H1 (cell line): Measurements from ENCODE around the gene FGF14. TPM values are rescaled to one million over a fixed set of nuclear protein-coding genes. Genes with fewer than 3 reads are reported as not detected.

Experiments
- CTCF ChIA-PET: fragments of 300-600 bp; sonication (Branson Sonifier 250); formaldehyde crosslinking; loops from one replicate; lab custom pipeline; 2021; ENCODE audit not compliant: partially characterized antibody; lab: Charles Lee
- POLR2A ChIA-PET: fragments of 300-600 bp; sonication (Branson Sonifier 250); formaldehyde crosslinking; loops from one replicate; lab custom pipeline; 2021; ENCODE audit warnings: inconsistent platforms; ENCODE audit not compliant: partially characterized antibody; lab: Charles Lee
- DNase-seq, 2 experiments: peaks; one replicate each; pipeline versions ENCODE4 v3.0.0 to v3.0.0-alpha.2; 2010 to 2022; ENCODE audit warnings: low spot score in 2 of 2, low read depth in 1 of 2, mixed read lengths in 1 of 2
- FAIRE-seq: peaks from 2 replicates; lab custom pipeline; 2011; peaks lifted over from hg19 to GRCh38; lab: Jason Lieb, UNC
- H2AFZ ChIP-seq: 2 replicates; pipeline ENCODE4 v1.8.1; 2012; ENCODE audit warnings: low read length, inconsistent platforms
- H2AK5ac ChIP-seq: 2 replicates; pipeline ENCODE4 v1.6.1; 2013; ENCODE audit warnings: low read depth, low read length
- H2BK120ac ChIP-seq: replicated peaks from 2 replicates; pipeline ENCODE3; 2013; ENCODE audit warnings: low read depth, low read length, inconsistent platforms
- H2BK12ac ChIP-seq: 2 replicates; pipeline ENCODE4 v1.6.1; 2013; ENCODE audit warnings: low read depth, low read length
- H2BK15ac ChIP-seq: 2 replicates; pipeline ENCODE4 v1.6.1; 2013; ENCODE audit warnings: low read length
- H2BK20ac ChIP-seq: 2 replicates; pipeline ENCODE4 v1.6.1; 2013; ENCODE audit warnings: low read length
- H2BK5ac ChIP-seq: 2 replicates; pipeline ENCODE4 v1.6.1; 2013; ENCODE audit warnings: low read depth, low read length
- H3K14ac ChIP-seq: 2 replicates; pipeline ENCODE4 v1.6.1; 2013; ENCODE audit warnings: inconsistent platforms; ENCODE audit not compliant: insufficient read length
- H3K18ac ChIP-seq: 2 replicates; pipeline ENCODE4 v1.6.1; 2013; ENCODE audit warnings: low read length; ENCODE audit errors: extremely low read depth
- H3K23ac ChIP-seq: 2 replicates; pipeline ENCODE4 v1.6.1; 2013; ENCODE audit warnings: inconsistent platforms; ENCODE audit not compliant: insufficient read length
- H3K23me2 ChIP-seq: 2 replicates; pipeline ENCODE4 v1.6.1; 2013; ENCODE audit warnings: low read depth, low read length
- H3K27ac ChIP-seq: 2 replicates; pipeline ENCODE4 v1.6.1; 2011; ENCODE audit warnings: low read depth, low read length, inconsistent platforms
- H3K27me3 ChIP-seq, 4 experiments: replicated peaks in 1 of 4; 1 replicate in 1 of 4; 2 replicates in 3 of 4; pipeline versions ENCODE4 v1.6.1 to v1.8.1; 2011 to 2013; ENCODE audit warnings: low read length in 3 of 4, mild to moderate bottlenecking in 3 of 4, inconsistent platforms in 2 of 4, mixed read lengths in 2 of 4, moderate library complexity in 1 of 4; ENCODE audit not compliant: control insufficient read depth in 3 of 4, insufficient read depth in 3 of 4; ENCODE audit errors: extremely low read depth in 1 of 4
- H3K36me3 ChIP-seq, 4 experiments: 2 replicates each; pipeline versions ENCODE4 v1.6.1 to v1.8.1; 2011 to 2013; ENCODE audit warnings: mild to moderate bottlenecking in 4 of 4, low read length in 3 of 4, moderate library complexity in 2 of 4, control low read depth in 1 of 4, inconsistent platforms in 1 of 4; ENCODE audit not compliant: insufficient read depth in 4 of 4, control insufficient read depth in 2 of 4
- H3K4ac ChIP-seq: replicated peaks from 2 replicates; pipeline ENCODE3; 2013; ENCODE audit warnings: low read length, low read depth, mixed read lengths, inconsistent platforms; ENCODE audit not compliant: insufficient read length
- H3K4me1 ChIP-seq, 4 experiments: replicated peaks in 1 of 4; 1 replicate in 1 of 4; 2 replicates in 3 of 4; pipeline versions ENCODE4 v1.6.1 to v1.8.1; 2011 to 2013; ENCODE audit warnings: low read length in 3 of 4, inconsistent platforms in 2 of 4, mixed read lengths in 1 of 4; ENCODE audit not compliant: insufficient read depth in 4 of 4, control insufficient read depth in 3 of 4
- H3K4me2 ChIP-seq, 2 experiments: 2 replicates each; pipeline versions ENCODE4 v1.6.1 to v1.8.1; 2011 to 2013; ENCODE audit warnings: low read depth in 2 of 2, low read length in 2 of 2, control low read depth in 1 of 2, inconsistent platforms in 1 of 2, mild to moderate bottlenecking in 1 of 2; ENCODE audit not compliant: insufficient read depth in 1 of 2
- H3K4me3 ChIP-seq, 4 experiments: fragments of 200-600, 300-600 bp in 1 of 4; sonication (generic), shearing (Covaris generic), sonication (Bioruptor Twin) in 1 of 4; 2 replicates each; pipeline versions ENCODE4 v1.5.1 to v1.8.1; 2011 to 2016; ENCODE audit warnings: low read length in 4 of 4, low read depth in 3 of 4, control low read depth in 2 of 4, inconsistent platforms in 2 of 4, mild to moderate bottlenecking in 2 of 4, mixed read lengths in 1 of 4, moderate library complexity in 1 of 4; ENCODE audit not compliant: insufficient read depth in 2 of 4; ENCODE audit errors: extremely low read depth in 1 of 4
- H3K56ac ChIP-seq: replicated peaks from 2 replicates; pipeline ENCODE3; 2013; ENCODE audit warnings: low read depth, mild to moderate bottlenecking, mixed read lengths, low read length, inconsistent platforms; ENCODE audit not compliant: insufficient read length
- H3K79me1 ChIP-seq: 2 replicates; pipeline ENCODE4 v1.6.1; 2013; ENCODE audit warnings: low read depth, low read length, control low read depth
- H3K79me2 ChIP-seq, 2 experiments: 2 replicates each; pipeline versions ENCODE4 v1.6.1 to v1.8.1; 2012 to 2013; ENCODE audit warnings: low read length in 2 of 2, mild to moderate bottlenecking in 2 of 2, inconsistent platforms in 1 of 2; ENCODE audit not compliant: insufficient read depth in 2 of 2, control insufficient read depth in 1 of 2
- H3K9ac ChIP-seq, 4 experiments: replicated peaks in 1 of 4; 1 replicate in 1 of 4; 2 replicates in 3 of 4; pipeline versions ENCODE4 v1.6.1 to v1.8.1; 2011 to 2013; ENCODE audit warnings: low read depth in 3 of 4, low read length in 3 of 4, control low read depth in 2 of 4, mild to moderate bottlenecking in 2 of 4, moderate library complexity in 2 of 4, inconsistent platforms in 1 of 4; ENCODE audit errors: extremely low read depth in 1 of 4
- H3K9me3 ChIP-seq, 2 experiments: 2 replicates each; pipeline versions ENCODE4 v1.6.1 to v1.8.1; 2012 to 2013; ENCODE audit warnings: mild to moderate bottlenecking in 2 of 2, moderate library complexity in 2 of 2, control low read depth in 1 of 2, inconsistent platforms in 1 of 2, low read depth in 1 of 2, low read length in 1 of 2, mixed read lengths in 1 of 2; ENCODE audit not compliant: insufficient read depth in 2 of 2
- H4K20me1 ChIP-seq, 2 experiments: replicated peaks in 1 of 2; 2 replicates each; pipeline versions ENCODE3 to v1.8.1; 2011 to 2013; ENCODE audit warnings: inconsistent platforms in 2 of 2, low read length in 2 of 2, mild to moderate bottlenecking in 1 of 2; ENCODE audit not compliant: insufficient read depth in 2 of 2, control insufficient read depth in 1 of 2
- H4K5ac ChIP-seq: 2 replicates; pipeline ENCODE4 v1.6.1; 2013; ENCODE audit warnings: low read length, low read depth, mixed read lengths, inconsistent platforms; ENCODE audit not compliant: insufficient read length
- H4K8ac ChIP-seq: 2 replicates; pipeline ENCODE4 v1.8.0; 2013; ENCODE audit warnings: mild to moderate bottlenecking, moderate library complexity, low read length, inconsistent platforms; ENCODE audit not compliant: insufficient read depth; ENCODE audit errors: extremely low read depth
- H4K91ac ChIP-seq: replicated peaks from 2 replicates; pipeline ENCODE3; 2013; ENCODE audit warnings: low read length, mixed read lengths, inconsistent platforms; ENCODE audit not compliant: insufficient read length
- ATF2 ChIP-seq: IDR thresholded peaks from 2 replicates; pipeline ENCODE4 v1.6.1; 2012; ENCODE audit warnings: low read length, inconsistent platforms
- EZH2 ChIP-seq: fragments of 200-600 bp; sonication (generic); IDR thresholded peaks from 2 replicates; pipeline ENCODE4 v1.7.1; 2012; ENCODE audit warnings: low read depth, mild to moderate bottlenecking, moderate library complexity, low read length, inconsistent platforms; ENCODE audit not compliant: severe bottlenecking
- KDM4A ChIP-seq: IDR thresholded peaks from one replicate; pipeline ENCODE4 v1.7.1; 2012; ENCODE audit warnings: low read depth, mild to moderate bottlenecking, moderate library complexity, low read length, inconsistent platforms; ENCODE audit not compliant: severe bottlenecking
- MAX ChIP-seq: IDR thresholded peaks from 2 replicates; pipeline ENCODE4 v1.6.1; 2012; ENCODE audit warnings: inconsistent platforms
- PHF8 ChIP-seq: fragments of 200-600 bp; sonication (generic); conservative IDR thresholded peaks from 2 replicates; pipeline ENCODE4 v1.7.1; 2012; ENCODE audit warnings: low read depth, mild to moderate bottlenecking, inconsistent platforms, low read length, moderate library complexity
- RAD21 ChIP-seq, 2 experiments: IDR thresholded peaks in 1 of 2; conservative IDR thresholded peaks in 1 of 2; 2 replicates each; pipeline ENCODE4 v1.6.1; 2011; ENCODE audit warnings: low read depth in 2 of 2, low read length in 2 of 2, improper control_type of control experiment in 1 of 2, inconsistent platforms in 1 of 2, mild to moderate bottlenecking in 1 of 2, moderate library complexity in 1 of 2
- SP2 ChIP-seq: IDR thresholded peaks from 2 replicates; pipeline ENCODE4 v1.6.1; 2012; ENCODE audit warnings: mild to moderate bottlenecking, low read length, inconsistent platforms
- SUZ12 ChIP-seq: fragments of 200-600 bp; sonication (generic); IDR thresholded peaks from 2 replicates; pipeline ENCODE4 v1.6.1; 2012; ENCODE audit warnings: mild to moderate bottlenecking, inconsistent platforms, low read length, moderate library complexity, mixed read lengths
- TAF1 ChIP-seq: IDR thresholded peaks from 2 replicates; pipeline ENCODE4 v1.6.1; 2011; ENCODE audit warnings: mild to moderate bottlenecking, low read depth, low read length
- TCF12 ChIP-seq: IDR thresholded peaks from 2 replicates; pipeline ENCODE4 v1.6.1; 2011; ENCODE audit warnings: low read depth, mild to moderate bottlenecking, low read length
- TEAD4 ChIP-seq: IDR thresholded peaks from 2 replicates; pipeline ENCODE4 v1.6.1; 2012; ENCODE audit warnings: low read depth, low read length, inconsistent platforms, mixed read lengths
- YY1 ChIP-seq: IDR thresholded peaks from 2 replicates; pipeline ENCODE4 v1.6.1; 2011; ENCODE audit warnings: low read depth, mild to moderate bottlenecking, low read length
- WGBS, 2 experiments: shearing (Covaris generic) in 1 of 2; methylation state at CpG; one replicate each; pipeline versions ENCODE4 v1.1.6 to v1.1.7; 2013 to 2015; ENCODE audit warnings: low lambda C conversion rate in 2 of 2, mixed read lengths in 2 of 2, inconsistent platforms in 1 of 2, low coverage in 1 of 2, missing lambda C conversion rate in 1 of 2; ENCODE audit not compliant: insufficient replicate concordance in 2 of 2, insufficient coverage in 1 of 2, insufficient read length in 1 of 2; ENCODE audit errors: extremely low coverage in 1 of 2, missing lambda C conversion rate in 1 of 2; 5-methylcytosine and 5-hydroxymethylcytosine counted together
- polyA plus RNA-seq, 7 experiments: library from polyadenylated mRNA; depleted of rRNA in 3 of 7; stranded (reverse) in 5 of 7; unstranded in 2 of 7; fragments of >200 nt in 5 of 7; fragments of 200-250 nt in 2 of 7; gene quantifications; 1 replicate in 5 of 7; 2 replicates in 1 of 7; 4 replicates in 1 of 7; pipeline versions ENCODE4 v1.2.1 to v1.2.3, GENCODE V29; 2011 to 2013; ENCODE audit warnings: missing spikeins in 2 of 7, mixed read lengths in 2 of 7
- total RNA-seq: library from RNA; stranded (reverse); fragmentation: NEBNext Ultra II Directional; extraction: Animal tissue kit (Norgen Biotek cat#: 25700); gene quantifications from 2 replicates; pipeline ENCODE4 v1.2.1, GENCODE V29; 2021

FGF14 gene
- total and polyA plus RNA-seq, 2 of the 8 experiments (the other 6 are each of a cell fraction or from before 2014, with no cell fraction given), result 0.05 to 0.58 TPM

GRCh38 chr13:102033386-102033785 lies 368.5 kb downstream of the FGF14 start:
- CTCF ChIA-PET, result interaction anchor here (0.6 to 1.2 kb wide), 3 partner anchors 34 to 319 kb away, joined by 3 to 6 read pairs (median 3); no protein-coding TSS in a partner anchor
- Histone ChIP-seq H2BK12ac (no peak overlapping the region), H3K36me3 (no peaks in the 10 kb centered on the region), H3K14ac (no peak overlapping the region), H3K9ac (no peak overlapping the region), H4K91ac (no peak overlapping the region), H2AFZ (no peak overlapping the region), H3K4me2 (no peak overlapping the region), H3K27me3 (no peaks in the 10 kb centered on the region), H3K23me2 (no peaks in the 10 kb centered on the region), H3K56ac (no peak overlapping the region), H3K18ac (no peak overlapping the region), H2BK15ac (no peak overlapping the region), H2BK20ac (no peak overlapping the region), H2BK5ac (no peak overlapping the region), H4K8ac (no peak overlapping the region), H2BK120ac (no peak overlapping the region), H3K79me2 (no peaks in the 10 kb centered on the region), H3K23ac (no peak overlapping the region), H2AK5ac (no peak overlapping the region), H3K4me1 (peaks cover 0 to 4% (median 0%) of the 10 kb centered on the region in 4 experiments; a peak in 2 of 7 replicates), H4K20me1 (no peaks in the 10 kb centered on the region), H3K4me3 (no peak overlapping the region), H4K5ac (no peak overlapping the region), H3K27ac (no peak overlapping the region), H3K4ac (no peak overlapping the region), H3K9me3 (no peaks in the 10 kb centered on the region), H3K79me1 (no peaks in the 10 kb centered on the region)
- POLR2A ChIA-PET, result no interaction called here
- DNase-seq (no peak), FAIRE-seq (no peak)
- WGBS, 2 experiments, result 94% methylated on average over 7 of the region's 7 CpGs; no CpG with 5 or more reads in 1 of the 2 experiments
- no peak for TF ChIP-seq TAF1
- TF ChIP-seq TEAD4, result no peak
- TF ChIP-seq MAX, result no peak
- no peak for TF ChIP-seq SUZ12
- TF ChIP-seq RAD21 (IDR thresholded peaks at IDR 0.05 in 1 of 2, conservative IDR thresholded peaks at IDR 0.05 in 1 of 2; ENCODE audit: low read depth in 2 of 2, low read length in 2 of 2), result no peak
- TF ChIP-seq KDM4A, result no peak
- no peak for TF ChIP-seq TCF12
- TF ChIP-seq YY1, result no peak
- TF ChIP-seq ATF2, result no peak
- TF ChIP-seq PHF8, result no peak
- TF ChIP-seq SP2, result no peak
- no peak for TF ChIP-seq EZH2
